BJ (cell line): ENCODE data around the gene SLC2A2. TPM values are rescaled to one million over a fixed set of nuclear protein-coding genes. Genes with fewer than 3 reads are reported as not detected.

Source experiments
- CTCF ChIA-PET: fragments of 350-600 bp; formaldehyde crosslinking; extraction: SDS; loops from one replicate; lab custom pipeline; 2021; ENCODE audit warnings: antibody characterized with exemption, inconsistent platforms; lab: Yijun Ruan, JAX
- POLR2A ChIA-PET: fragments of 300-600 bp; sonication (Branson Sonifier 250); formaldehyde crosslinking; extraction: SDS; loops from one replicate; lab custom pipeline; 2021; ENCODE audit warnings: antibody characterized with exemption; lab: Charles Lee
- DNase-seq: peaks from one replicate; pipeline ENCODE4 v3.0.0-alpha.2; 2011; ENCODE audit warnings: low read depth
- H3K27me3 ChIP-seq: 2 replicates; pipeline ENCODE4 v1.6.0; 2011; ENCODE audit warnings: low read length; ENCODE audit not compliant: control insufficient read depth, insufficient read depth
- H3K36me3 ChIP-seq: 2 replicates; pipeline ENCODE4 v1.5.1; 2011; ENCODE audit warnings: low read length; ENCODE audit not compliant: control insufficient read depth, insufficient read depth
- H3K4me3 ChIP-seq: 2 replicates; pipeline ENCODE4 v1.5.1; 2011; ENCODE audit warnings: low read depth, mild to moderate bottlenecking, control low read depth, low read length
- polyA plus RNA-seq: library from polyadenylated mRNA; depleted of rRNA; stranded (reverse); fragments of >200 nt; gene quantifications from 2 replicates; pipeline ENCODE4 v1.2.3, GENCODE V29; 2011
- TF ChIP-seq, protein P1 (sequence below): IDR thresholded peaks from 2 replicates; pipeline ENCODE4 v1.5.1; 2011; ENCODE audit warnings: low read depth, mild to moderate bottlenecking, control low read depth, inconsistent platforms, low read length, moderate library complexity; ENCODE audit not compliant: insufficient read depth

SLC2A2 gene
- polyA plus RNA-seq, 1 experiment: not detected

DNA sequence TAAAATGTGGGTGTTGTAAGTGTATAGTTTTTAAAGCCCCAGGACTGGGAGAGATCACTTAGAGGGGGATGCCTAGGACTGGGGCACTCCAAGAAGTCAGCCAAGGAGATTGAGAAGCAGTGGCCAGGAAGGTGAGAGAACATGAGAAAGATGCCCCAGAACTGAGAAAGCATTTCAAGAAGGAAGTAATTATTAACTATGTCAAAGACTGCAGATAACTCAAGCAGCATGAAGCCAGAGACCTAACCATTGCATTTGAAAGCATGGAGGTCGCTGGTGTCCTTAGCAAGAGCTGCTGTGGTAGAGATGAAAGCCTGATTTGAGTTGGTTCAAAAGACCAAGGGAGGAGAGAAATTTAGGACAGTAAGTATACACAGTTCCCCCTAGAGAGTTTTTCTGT lies 30.6 kb upstream of the SLC2A2 start:
- CTCF ChIA-PET: no interaction called here
- no peak overlapping the region for H3K4me3 ChIP-seq

GRCh38 chr3:171056528-171056927 lies 30.0 kb upstream of the SLC2A2 start:
- H3K4me3 ChIP-seq: no peak overlapping the region
- DNase-seq: no peak
- POLR2A ChIA-PET: no interaction called here

More for the DNA sequence above, 30.6 kb upstream of the SLC2A2 start:
- H3K36me3 ChIP-seq: no peaks in the 10 kb centered on the region
- TF ChIP-seq, protein P1, sequence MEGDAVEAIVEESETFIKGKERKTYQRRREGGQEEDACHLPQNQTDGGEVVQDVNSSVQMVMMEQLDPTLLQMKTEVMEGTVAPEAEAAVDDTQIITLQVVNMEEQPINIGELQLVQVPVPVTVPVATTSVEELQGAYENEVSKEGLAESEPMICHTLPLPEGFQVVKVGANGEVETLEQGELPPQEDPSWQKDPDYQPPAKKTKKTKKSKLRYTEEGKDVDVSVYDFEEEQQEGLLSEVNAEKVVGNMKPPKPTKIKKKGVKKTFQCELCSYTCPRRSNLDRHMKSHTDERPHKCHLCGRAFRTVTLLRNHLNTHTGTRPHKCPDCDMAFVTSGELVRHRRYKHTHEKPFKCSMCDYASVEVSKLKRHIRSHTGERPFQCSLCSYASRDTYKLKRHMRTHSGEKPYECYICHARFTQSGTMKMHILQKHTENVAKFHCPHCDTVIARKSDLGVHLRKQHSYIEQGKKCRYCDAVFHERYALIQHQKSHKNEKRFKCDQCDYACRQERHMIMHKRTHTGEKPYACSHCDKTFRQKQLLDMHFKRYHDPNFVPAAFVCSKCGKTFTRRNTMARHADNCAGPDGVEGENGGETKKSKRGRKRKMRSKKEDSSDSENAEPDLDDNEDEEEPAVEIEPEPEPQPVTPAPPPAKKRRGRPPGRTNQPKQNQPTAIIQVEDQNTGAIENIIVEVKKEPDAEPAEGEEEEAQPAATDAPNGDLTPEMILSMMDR: no peak
- POLR2A ChIA-PET: no interaction called here
- DNase-seq: no peak
- no peaks in the 10 kb centered on the region for H3K27me3 ChIP-seq

GRCh38 chr3:171055336-171056178 lies 29.0 kb upstream of the SLC2A2 start:
- H3K4me3 ChIP-seq: no peak overlapping the region
- no peak for DNase-seq
- CTCF ChIA-PET: interaction anchor here (0.8 to 2.2 kb wide), 5 partner anchors 12 to 511 kb away, joined by 3 to 5 read pairs (median 4); no protein-coding TSS in a partner anchor
- no peaks in the 10 kb centered on the region for H3K36me3 ChIP-seq
- POLR2A ChIA-PET: no interaction called here
- no peaks in the 10 kb centered on the region for H3K27me3 ChIP-seq
- TF ChIP-seq, protein P1: no peak

More at GRCh38 chr3:171056528-171056927, 30.0 kb upstream of the SLC2A2 start:
- CTCF ChIA-PET: interaction anchor here (0.9 kb wide), 1 partner anchor 509 kb away, joined by 3 read pairs; no protein-coding TSS in a partner anchor
- no peaks in the 10 kb centered on the region for H3K36me3 ChIP-seq
- H3K27me3 ChIP-seq: no peaks in the 10 kb centered on the region
- TF ChIP-seq, protein P1: no peak

GRCh38 chr3:171054921-171055320 lies 28.4 kb upstream of the SLC2A2 start:
- H3K36me3 ChIP-seq: no peaks in the 10 kb centered on the region
- no peak overlapping the region for H3K4me3 ChIP-seq
- POLR2A ChIA-PET: no interaction called here
- CTCF ChIA-PET: interaction anchor here (0.8 to 2.2 kb wide), 4 partner anchors 13 to 512 kb away, joined by 3 to 5 read pairs (median 4); no protein-coding TSS in a partner anchor
- TF ChIP-seq, protein P1: no peak
- DNase-seq: no peak
- no peaks in the 10 kb centered on the region for H3K27me3 ChIP-seq

- TF ChIP-seq, protein P1: no peak
- ChIA-PET CTCF (interaction anchor here (0.7 to 2.2 kb wide), 5 partner anchors 22 to 513 kb away, joined by 3 to 5 read pairs (median 3); no protein-coding TSS in a partner anchor), POLR2A (no interaction called here)
- DNase-seq: no peak
- no peaks in the 10 kb centered on the region for H3K27me3 ChIP-seq
- H3K36me3 ChIP-seq: no peaks in the 10 kb centered on the region
- no peak overlapping the region for H3K4me3 ChIP-seq
These were observed 27.7 kb upstream of the SLC2A2 start for GRCh38 chr3:171054231-171054630.
